ENCODE data around the gene CCNI.

DNA sequence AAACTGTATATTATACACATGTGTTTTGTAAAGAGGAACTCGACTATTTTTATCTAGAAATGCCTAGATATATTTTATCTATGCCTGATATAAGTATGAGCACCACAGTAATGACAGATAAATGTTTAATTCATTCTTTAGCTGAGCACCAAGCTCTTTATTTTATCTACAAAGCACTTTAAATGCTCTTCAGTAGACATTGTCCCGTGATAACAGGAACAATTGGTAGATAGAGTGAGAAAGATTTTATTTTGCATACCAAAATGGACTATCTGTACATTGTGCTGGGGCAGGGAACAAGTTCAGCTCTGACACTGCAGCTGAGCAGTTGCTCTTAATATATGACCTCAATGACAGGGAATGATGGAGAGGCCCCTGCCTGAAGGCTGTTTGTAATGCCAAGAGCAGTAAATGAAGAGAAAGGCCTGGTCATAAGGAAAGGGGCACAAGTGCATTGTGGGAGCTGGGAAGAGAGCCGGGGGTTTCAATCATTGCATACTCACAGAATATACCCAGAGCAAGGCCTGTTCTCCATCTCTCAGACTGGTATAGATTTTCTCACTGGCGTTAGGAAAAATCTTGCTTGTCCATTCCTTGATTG is 68.9 kb downstream of the CCNI start:
- TF ChIP-seq POLR2A (IDR thresholded peaks at IDR 0.05) = no peak
- TF ChIP-seq, protein P1, sequence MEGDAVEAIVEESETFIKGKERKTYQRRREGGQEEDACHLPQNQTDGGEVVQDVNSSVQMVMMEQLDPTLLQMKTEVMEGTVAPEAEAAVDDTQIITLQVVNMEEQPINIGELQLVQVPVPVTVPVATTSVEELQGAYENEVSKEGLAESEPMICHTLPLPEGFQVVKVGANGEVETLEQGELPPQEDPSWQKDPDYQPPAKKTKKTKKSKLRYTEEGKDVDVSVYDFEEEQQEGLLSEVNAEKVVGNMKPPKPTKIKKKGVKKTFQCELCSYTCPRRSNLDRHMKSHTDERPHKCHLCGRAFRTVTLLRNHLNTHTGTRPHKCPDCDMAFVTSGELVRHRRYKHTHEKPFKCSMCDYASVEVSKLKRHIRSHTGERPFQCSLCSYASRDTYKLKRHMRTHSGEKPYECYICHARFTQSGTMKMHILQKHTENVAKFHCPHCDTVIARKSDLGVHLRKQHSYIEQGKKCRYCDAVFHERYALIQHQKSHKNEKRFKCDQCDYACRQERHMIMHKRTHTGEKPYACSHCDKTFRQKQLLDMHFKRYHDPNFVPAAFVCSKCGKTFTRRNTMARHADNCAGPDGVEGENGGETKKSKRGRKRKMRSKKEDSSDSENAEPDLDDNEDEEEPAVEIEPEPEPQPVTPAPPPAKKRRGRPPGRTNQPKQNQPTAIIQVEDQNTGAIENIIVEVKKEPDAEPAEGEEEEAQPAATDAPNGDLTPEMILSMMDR (IDR thresholded peaks at IDR 0.05) = no peak
